Measurements from ENCODE around the gene SDF4. TPM values are rescaled to one million over a fixed set of nuclear protein-coding genes. Genes with fewer than 3 reads are reported as not detected.

SDF4 gene
- total and polyA plus RNA-seq, 2 of the 4 experiments (the other 2 are of a cell fraction) = 57.0 to 250 TPM

DNA sequence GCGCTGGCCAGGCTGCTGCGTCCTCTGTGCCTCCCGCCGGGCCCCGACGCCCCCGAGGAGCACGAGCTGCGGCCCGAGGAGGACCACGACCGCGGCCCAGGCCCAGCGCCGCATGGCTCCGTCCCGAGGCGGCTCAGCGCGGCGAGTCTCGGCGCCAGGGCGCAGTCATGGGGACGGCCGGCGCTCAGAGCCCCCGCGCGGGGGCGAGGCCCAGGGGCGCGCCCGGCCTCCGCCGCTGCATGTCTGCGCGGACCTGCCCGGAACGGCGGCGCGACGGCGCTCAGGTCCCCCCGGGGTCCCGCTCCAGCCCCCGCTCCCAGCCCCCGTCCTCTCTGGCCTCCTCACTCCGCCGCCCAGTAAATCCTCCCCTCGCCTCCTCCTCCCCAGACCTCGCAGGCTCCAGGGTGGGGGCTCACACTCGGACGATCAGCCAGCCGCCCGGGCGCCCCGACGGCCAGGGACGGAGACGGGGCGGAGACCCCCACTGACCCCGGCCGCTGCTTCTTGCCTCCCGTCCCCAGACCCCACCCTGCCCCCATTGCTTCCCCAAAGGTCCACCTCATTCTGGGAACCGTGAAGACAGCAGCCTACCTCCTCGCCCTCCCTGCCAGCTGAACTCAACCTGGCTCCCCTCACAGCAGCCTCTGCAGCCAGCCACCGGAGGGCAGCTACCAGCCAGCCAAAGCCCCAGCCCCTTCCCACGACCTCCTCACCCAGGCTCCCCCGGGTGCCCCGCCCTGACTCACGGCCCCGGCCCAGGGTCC is 15.0 kb upstream of the SDF4 start, which contains the start of gene C1QTNF12:
C1QTNF12 (minus strand) TSS at position 146 of the 764 bp plus-strand sequence; CDS start at position 114, 32 bp downstream.
- no TSS peak for BruUV-seq (replicated peaks)
- H3K56ac ChIP-seq (ENCODE audit: extremely low read depth, insufficient read depth, low read length) = no peak within 1 kb of the TSS

More for the DNA sequence above, 15.0 kb upstream of the SDF4 start, which contains the start of gene C1QTNF12:
- Histone ChIP-seq H4K5ac (ENCODE audit: low read depth, low read length) (no peak within 1 kb of the TSS), H2AK9ac (replicated peaks; ENCODE audit: low read depth, low read length, poor library complexity) (no peak within 1 kb of the TSS), H3K36me3 (ENCODE audit: control insufficient read depth, insufficient read depth, low read length) (peaks cover 9% of the 10 kb centered on the region; the same call in 1 of the 2 replicates), H3K9me3 (ENCODE audit: control insufficient read depth, insufficient read depth, low read length) (no peaks in the 10 kb centered on the region), H2AFZ (replicated peaks; ENCODE audit: low read length, poor library complexity) (no peak within 1 kb of the TSS), H3K23ac (ENCODE audit: low read depth, low read length) (no peak within 1 kb of the TSS), H4K20me1 (ENCODE audit: insufficient read depth, low read length) (no peaks in the 10 kb centered on the region; the same call in 1 of the 2 replicates), H3K9ac (ENCODE audit: low read depth, low read length) (no peak within 1 kb of the TSS), H3K4ac (ENCODE audit: low read depth, low read length) (no peak within 1 kb of the TSS), H2BK5ac (ENCODE audit: low read depth, low read length, poor library complexity, severe bottlenecking) (no peak within 1 kb of the TSS), H2AK5ac (ENCODE audit: low read depth, low read length) (no peak within 1 kb of the TSS; the same call in 1 of the 2 replicates), H4K8ac (ENCODE audit: low read depth in 2 of 2, low read length in 2 of 2) (no peak within 1 kb of the TSS), H2BK20ac (ENCODE audit: low read depth, low read length) (no peak within 1 kb of the TSS), H3K27ac (ENCODE audit: insufficient read depth, low read length) (no peak within 1 kb of the TSS), H3K79me1 (ENCODE audit: low read depth in 1 of 2, low read length in 2 of 2) (no peaks in the 10 kb centered on the region; a peak in 1 of 4 replicates), H2BK15ac (ENCODE audit: low read depth, low read length) (no peak within 1 kb of the TSS; the same call in 2 of the 3 replicates), H3K4me1 (ENCODE audit: control insufficient read depth, insufficient read depth, low read length) (peaks cover 13% of the 10 kb centered on the region), H3K9me1 (ENCODE audit: insufficient read depth, low read length) (no peaks in the 10 kb centered on the region), H3K14ac (replicated peaks; ENCODE audit: low read depth, low read length) (no peak within 1 kb of the TSS), H3K27me3 (ENCODE audit: control insufficient read depth, insufficient read depth, low read length) (no peaks in the 10 kb centered on the region), H4K91ac (ENCODE audit: insufficient read depth, low read depth, low read length) (no peak within 1 kb of the TSS), H3K4me3 (ENCODE audit: insufficient read depth, low read depth, low read length) (no peak within 1 kb of the TSS), H3K18ac (ENCODE audit: low read depth, low read length) (no peak within 1 kb of the TSS), H3K4me2 (ENCODE audit: low read depth, low read length) (no peak within 1 kb of the TSS), H2BK120ac (ENCODE audit: low read depth, low read length) (no peak within 1 kb of the TSS)
- no peak for TF ChIP-seq FOS (IDR thresholded peaks at IDR 0.05; ENCODE audit: low read depth, low read length)
- TF ChIP-seq, protein P1, sequence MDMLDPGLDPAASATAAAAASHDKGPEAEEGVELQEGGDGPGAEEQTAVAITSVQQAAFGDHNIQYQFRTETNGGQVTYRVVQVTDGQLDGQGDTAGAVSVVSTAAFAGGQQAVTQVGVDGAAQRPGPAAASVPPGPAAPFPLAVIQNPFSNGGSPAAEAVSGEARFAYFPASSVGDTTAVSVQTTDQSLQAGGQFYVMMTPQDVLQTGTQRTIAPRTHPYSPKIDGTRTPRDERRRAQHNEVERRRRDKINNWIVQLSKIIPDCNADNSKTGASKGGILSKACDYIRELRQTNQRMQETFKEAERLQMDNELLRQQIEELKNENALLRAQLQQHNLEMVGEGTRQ (IDR thresholded peaks at IDR 0.05; ENCODE audit: low read depth, low read length) = no peak
- intact Hi-C loops (cut with micrococcal nuclease) (no loop called here), dilution Hi-C loops (cut with HindIII; ENCODE audit: low sequenced_read_pairs, unreplicated experiment) (no loop called here), in situ Hi-C loops (cut with MboI; ENCODE audit: low sequenced_read_pairs) (no loop called here)
- CTCF ChIA-PET = no interaction called here
- POLR2A ChIA-PET (ENCODE audit: unreplicated experiment) = no interaction called here
- ATAC-seq (ENCODE audit: low read depth) = no peak; the same call in 1 of the 2 replicates
- 31% methylated on average over 33 of the region's 74 CpGs; no CpG with 5 or more reads in 1 of the 2 experiments for WGBS, 2 experiments (ENCODE audit: extremely low coverage in 2 of 2, insufficient read length in 1 of 2)
- no peak for DNase-seq

Measured in IMR-90 (cell line).